Sigmoid colon (tissue), 7 donors: Measurements from ENCODE around the gene KIRREL3. TPM values are rescaled to one million over a fixed set of nuclear protein-coding genes. Genes with fewer than 3 reads are reported as not detected.

Source experiments
- DNase-seq: peaks from one replicate; pipeline ENCODE4 v3.0.0-alpha.2; 2019
- H3K27ac ChIP-seq, 4 donors: fragments of 200-600 bp; sonication (generic); one replicate each; pipeline ENCODE4 v1.5.1; 2016 to 2019; ENCODE audit warnings: mild to moderate bottlenecking in 1 of 4
- H3K27me3 ChIP-seq, 3 donors: fragments of 200-600 bp; sonication (generic); one replicate each; pipeline ENCODE4 v1.5.1; 2019; ENCODE audit warnings: mild to moderate bottlenecking in 1 of 3
- H3K36me3 ChIP-seq, 4 donors: fragments of 200-600 bp; sonication (generic); one replicate each; pipeline ENCODE4 v1.5.1; 2016 to 2019
- H3K4me1 ChIP-seq, 4 donors: fragments of 200-600 bp; sonication (generic); one replicate each; pipeline ENCODE4 v1.5.1; 2017 to 2019
- H3K4me3 ChIP-seq, 4 donors: fragments of 200-600 bp; sonication (generic); one replicate each; pipeline ENCODE4 v1.5.1; 2017 to 2019; ENCODE audit warnings: mild to moderate bottlenecking in 2 of 4, moderate library complexity in 1 of 4
- H3K9me3 ChIP-seq, 4 donors: fragments of 200-600 bp in 3 of 4; sonication (generic) in 3 of 4; one replicate each; pipeline versions ENCODE4 v1.5.1 to v1.6.1; 2013 to 2019
- EP300 ChIP-seq, 4 donors: sonication (generic); formaldehyde crosslinking; IDR thresholded peaks; one replicate each; pipeline ENCODE4 v1.6.1; 2017; ENCODE audit warnings: antibody characterized with exemption in 4 of 4
- POLR2A ChIP-seq, 2 donors: fragments of 450-650 bp; IDR thresholded peaks; one replicate each; pipeline ENCODE4 v1.6.1; 2016; ENCODE audit warnings: antibody characterized with exemption in 2 of 2, mild to moderate bottlenecking in 2 of 2, moderate library complexity in 2 of 2
- POLR2AphosphoS5 ChIP-seq, 4 donors: sonication (generic); formaldehyde crosslinking; IDR thresholded peaks; one replicate each; pipeline ENCODE4 v1.6.1; 2017; ENCODE audit warnings: antibody characterized with exemption in 4 of 4
- WGBS, 2 donors: extraction: QIAGEN DNeasy Blood & Tissue Kit; methylation state at CpG; one replicate each; pipeline ENCODE4 v1.1.7; 2013; 5-methylcytosine and 5-hydroxymethylcytosine counted together
- intact Hi-C: fragments of 100-400 bp; cut with DNase I; formaldehyde crosslinking; loops from one replicate; pipeline ENCODE4 v1.15.1; 2023
- polyA plus RNA-seq, 3 donors: library from polyadenylated mRNA; stranded (reverse); fragments of 200-250 nt; gene quantifications; one replicate each; pipeline ENCODE4 v1.2.3, GENCODE V29; 2013
- total RNA-seq, 4 donors: library from RNA; depleted of rRNA; stranded (reverse); fragments of >200 nt; gene quantifications; one replicate each; pipeline ENCODE4 v1.1.0, GENCODE V29; 2016
- TF ChIP-seq, protein P1 (sequence below), 4 experiments: fragments of 450-650 bp in 3 of 4; fragments of 200-600 bp in 1 of 4; IDR thresholded peaks; one replicate each; pipeline ENCODE4 v1.5.1; 2016 to 2019; ENCODE audit warnings: antibody characterized with exemption in 4 of 4, mild to moderate bottlenecking in 3 of 4, moderate library complexity in 2 of 4
- donor health status: healthy with polysubstance abuse.
- donor health status: Bipolar disorder and iron deficiency.
- donor health status: healthy.

KIRREL3 gene
- total and polyA plus RNA-seq, 7 donors = under 0.01 to 3.3 (median 1.0) TPM

GRCh38 chr11:126450198-126450597 lies 550.4 kb downstream of the KIRREL3 start:
- peaks cover 0 to 5% (median 0%) of the 10 kb centered on the region in 4 donors for H3K4me1 ChIP-seq
- TF ChIP-seq POLR2AphosphoS5 (IDR thresholded peaks at IDR 0.05) (no peak), EP300 (IDR thresholded peaks at IDR 0.05) (no peak), POLR2A (IDR thresholded peaks at IDR 0.05) (no peak)
- TF ChIP-seq, protein P1, sequence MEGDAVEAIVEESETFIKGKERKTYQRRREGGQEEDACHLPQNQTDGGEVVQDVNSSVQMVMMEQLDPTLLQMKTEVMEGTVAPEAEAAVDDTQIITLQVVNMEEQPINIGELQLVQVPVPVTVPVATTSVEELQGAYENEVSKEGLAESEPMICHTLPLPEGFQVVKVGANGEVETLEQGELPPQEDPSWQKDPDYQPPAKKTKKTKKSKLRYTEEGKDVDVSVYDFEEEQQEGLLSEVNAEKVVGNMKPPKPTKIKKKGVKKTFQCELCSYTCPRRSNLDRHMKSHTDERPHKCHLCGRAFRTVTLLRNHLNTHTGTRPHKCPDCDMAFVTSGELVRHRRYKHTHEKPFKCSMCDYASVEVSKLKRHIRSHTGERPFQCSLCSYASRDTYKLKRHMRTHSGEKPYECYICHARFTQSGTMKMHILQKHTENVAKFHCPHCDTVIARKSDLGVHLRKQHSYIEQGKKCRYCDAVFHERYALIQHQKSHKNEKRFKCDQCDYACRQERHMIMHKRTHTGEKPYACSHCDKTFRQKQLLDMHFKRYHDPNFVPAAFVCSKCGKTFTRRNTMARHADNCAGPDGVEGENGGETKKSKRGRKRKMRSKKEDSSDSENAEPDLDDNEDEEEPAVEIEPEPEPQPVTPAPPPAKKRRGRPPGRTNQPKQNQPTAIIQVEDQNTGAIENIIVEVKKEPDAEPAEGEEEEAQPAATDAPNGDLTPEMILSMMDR (IDR thresholded peaks at IDR 0.05) = no peak
- no peaks in the 10 kb centered on the region for H3K9me3 ChIP-seq
- no peak overlapping the region for H3K27ac ChIP-seq
- no peaks in the 10 kb centered on the region for H3K36me3 ChIP-seq
- DNase-seq = no peak
- H3K4me3 ChIP-seq = no peak overlapping the region
- WGBS, 2 donors = 83 to 88% methylated on average over 7 of the region's 7 CpGs
- intact Hi-C loops = no loop called here
- H3K27me3 ChIP-seq = peaks cover 0 to 25% (median 8%) of the 10 kb centered on the region in 3 donors

- 77 to 92% methylated on average over 10 of the region's 10 CpGs for WGBS, 2 donors
- Histone ChIP-seq H3K36me3 (no peaks in the 10 kb centered on the region), H3K4me3 (no peak overlapping the region), H3K27me3 (peaks cover 0 to 2% (median 0%) of the 10 kb centered on the region in 3 donors), H3K27ac (no peak overlapping the region), H3K4me1 (no peaks in the 10 kb centered on the region), H3K9me3 (no peaks in the 10 kb centered on the region)
- intact Hi-C loops = no loop called here
- TF ChIP-seq, protein P1 (IDR thresholded peaks at IDR 0.05) = no peak
- TF ChIP-seq POLR2A (IDR thresholded peaks at IDR 0.05) (no peak), EP300 (IDR thresholded peaks at IDR 0.05) (no peak), POLR2AphosphoS5 (IDR thresholded peaks at IDR 0.05) (no peak)
- no peak for DNase-seq
These were observed 554.0 kb downstream of the KIRREL3 start for GRCh38 chr11:126446581-126446980.

DNA sequence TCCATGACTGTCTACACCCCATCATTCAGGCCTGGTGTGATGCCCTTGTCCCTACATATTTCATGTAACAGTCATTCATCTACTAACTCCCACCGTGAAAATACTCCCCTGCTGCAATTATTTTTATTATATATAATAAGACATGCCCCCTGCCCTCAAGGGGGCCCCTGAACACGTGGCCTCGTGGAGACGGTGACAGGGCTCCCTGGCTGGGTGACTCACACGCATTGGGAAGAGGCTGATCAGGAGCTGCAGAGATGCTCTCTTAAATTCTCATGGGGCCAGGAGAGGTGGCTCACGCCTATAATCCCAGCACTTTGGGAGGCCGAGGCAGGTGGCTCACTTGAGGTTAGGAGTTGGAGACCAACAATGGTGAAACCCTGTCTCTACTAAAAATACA lies 556.5 kb downstream of the KIRREL3 start:
- WGBS, 2 donors = 57 to 79% methylated on average over 7 of the region's 7 CpGs
- no peak for DNase-seq
- TF ChIP-seq POLR2A (IDR thresholded peaks at IDR 0.05) (no peak), POLR2AphosphoS5 (IDR thresholded peaks at IDR 0.05) (no peak), EP300 (IDR thresholded peaks at IDR 0.05) (no peak)
- TF ChIP-seq, protein P1 (IDR thresholded peaks at IDR 0.05) = no peak
- Histone ChIP-seq H3K4me3 (no peak overlapping the region), H3K27ac (no peak overlapping the region), H3K4me1 (peaks cover 0 to 7% (median 0%) of the 10 kb centered on the region in 4 donors), H3K9me3 (no peaks in the 10 kb centered on the region), H3K36me3 (no peaks in the 10 kb centered on the region), H3K27me3 (peaks cover 0 to 8% (median 0%) of the 10 kb centered on the region in 3 donors)
- intact Hi-C loops = no loop called here

DNA sequence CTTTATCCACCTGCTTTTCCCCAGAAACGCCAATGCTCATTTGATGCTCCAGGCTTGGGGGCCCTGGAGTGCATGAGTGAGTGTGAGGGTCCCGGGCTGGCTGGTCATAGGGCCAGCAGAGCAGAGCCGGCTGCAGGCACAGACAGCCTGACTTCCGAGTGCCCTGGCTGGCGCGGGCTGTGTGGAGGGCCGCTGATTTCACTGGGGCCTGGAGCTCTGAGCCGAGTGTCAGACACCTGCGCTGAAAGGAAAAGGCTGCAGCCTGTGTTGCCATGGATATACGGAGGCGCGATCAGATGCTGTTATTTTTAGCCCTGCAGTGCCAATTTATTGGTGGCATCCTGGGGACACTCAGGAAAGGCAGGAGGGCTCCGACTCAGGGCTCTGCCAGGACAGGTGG lies 557.5 kb downstream of the KIRREL3 start:
- H3K27me3 ChIP-seq = peaks cover 0 to 8% (median 0%) of the 10 kb centered on the region in 3 donors
- no peak overlapping the region for H3K27ac ChIP-seq
- intact Hi-C loops = no loop called here
- H3K36me3 ChIP-seq = no peaks in the 10 kb centered on the region
- DNase-seq = no peak
- peaks cover 0 to 7% (median 0%) of the 10 kb centered on the region in 4 donors for H3K4me1 ChIP-seq
- 47 to 64% methylated on average over 13 of the region's 13 CpGs for WGBS, 2 donors
- H3K9me3 ChIP-seq = no peaks in the 10 kb centered on the region
- H3K4me3 ChIP-seq = no peak overlapping the region
- TF ChIP-seq, protein P1 (IDR thresholded peaks at IDR 0.05) = no peak
- no peak for TF ChIP-seq POLR2A (IDR thresholded peaks at IDR 0.05)
- no peak for TF ChIP-seq EP300 (IDR thresholded peaks at IDR 0.05)
- TF ChIP-seq POLR2AphosphoS5 (IDR thresholded peaks at IDR 0.05) = no peak
